ENCODE measurements around the gene RBPMS2.

DNA sequence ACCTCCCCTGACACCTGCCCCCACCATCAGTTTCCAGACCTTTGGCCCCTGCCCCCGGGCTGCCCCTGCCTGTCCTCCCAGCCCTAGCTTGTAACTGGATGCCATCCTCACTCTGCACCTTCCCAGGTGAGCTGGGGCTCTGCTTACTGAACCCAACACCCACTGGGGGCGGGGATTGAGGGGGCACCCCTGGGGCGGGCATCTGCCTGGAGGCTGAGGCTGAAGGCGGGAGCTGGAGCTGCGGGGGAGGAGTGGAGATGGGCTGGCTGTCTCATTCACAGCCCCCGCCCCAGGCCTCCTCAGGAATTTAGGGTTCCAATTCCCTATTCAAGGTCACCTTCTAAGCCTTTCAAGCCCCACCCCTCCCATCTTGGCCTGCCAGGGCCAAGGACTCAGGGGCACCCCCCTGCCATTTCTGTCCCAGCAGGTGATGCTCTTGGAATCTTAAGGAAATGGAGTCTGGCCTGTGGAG is 32.4 kb upstream of the RBPMS2 start:
- TF ChIP-seq, protein P1, sequence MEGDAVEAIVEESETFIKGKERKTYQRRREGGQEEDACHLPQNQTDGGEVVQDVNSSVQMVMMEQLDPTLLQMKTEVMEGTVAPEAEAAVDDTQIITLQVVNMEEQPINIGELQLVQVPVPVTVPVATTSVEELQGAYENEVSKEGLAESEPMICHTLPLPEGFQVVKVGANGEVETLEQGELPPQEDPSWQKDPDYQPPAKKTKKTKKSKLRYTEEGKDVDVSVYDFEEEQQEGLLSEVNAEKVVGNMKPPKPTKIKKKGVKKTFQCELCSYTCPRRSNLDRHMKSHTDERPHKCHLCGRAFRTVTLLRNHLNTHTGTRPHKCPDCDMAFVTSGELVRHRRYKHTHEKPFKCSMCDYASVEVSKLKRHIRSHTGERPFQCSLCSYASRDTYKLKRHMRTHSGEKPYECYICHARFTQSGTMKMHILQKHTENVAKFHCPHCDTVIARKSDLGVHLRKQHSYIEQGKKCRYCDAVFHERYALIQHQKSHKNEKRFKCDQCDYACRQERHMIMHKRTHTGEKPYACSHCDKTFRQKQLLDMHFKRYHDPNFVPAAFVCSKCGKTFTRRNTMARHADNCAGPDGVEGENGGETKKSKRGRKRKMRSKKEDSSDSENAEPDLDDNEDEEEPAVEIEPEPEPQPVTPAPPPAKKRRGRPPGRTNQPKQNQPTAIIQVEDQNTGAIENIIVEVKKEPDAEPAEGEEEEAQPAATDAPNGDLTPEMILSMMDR (conservative IDR thresholded peaks at IDR 0.05 in 1 of 2, IDR thresholded peaks at IDR 0.05 in 1 of 2; ENCODE audit: extremely low read depth in 1 of 2, insufficient read depth in 1 of 2, low read depth in 1 of 2, low read length in 2 of 2), result no peak
- TF ChIP-seq EZH2 (IDR thresholded peaks at IDR 0.05; ENCODE audit: borderline replicate concordance, low read length), result no peak
